Keratinocyte (primary cell): ENCODE results near the gene GPRC5B. TPM values are rescaled to one million over a fixed set of nuclear protein-coding genes. Genes with fewer than 3 reads are reported as not detected.

Experiments used
- DNase-seq: peaks from one replicate; pipeline ENCODE4 v3.0.0-alpha.2; 2011; ENCODE audit warnings: low read depth, missing footprints, low spot score
- FAIRE-seq: peaks from 2 replicates; lab custom pipeline; 2011; peaks lifted over from hg19 to GRCh38; lab: Jason Lieb, UNC
- H2AFZ ChIP-seq: 2 replicates; pipeline ENCODE4 v1.6.0; 2012; ENCODE audit warnings: low read length, control low read depth, inconsistent platforms; ENCODE audit not compliant: control insufficient read depth
- H3K27ac ChIP-seq: 2 replicates; pipeline ENCODE4 v1.5.1; 2011; ENCODE audit warnings: low read length; ENCODE audit not compliant: control insufficient read depth, insufficient read depth
- H3K27me3 ChIP-seq: 3 replicates; pipeline ENCODE4 v1.6.0; 2011; ENCODE audit warnings: low read length; ENCODE audit not compliant: control insufficient read depth, insufficient read depth; ENCODE audit errors: extremely low read depth
- H3K36me3 ChIP-seq, 2 experiments: 2 replicates in 1 of 2; 3 replicates in 1 of 2; pipeline ENCODE4 v1.5.1; 2011; ENCODE audit warnings: low read length in 2 of 2, mild to moderate bottlenecking in 1 of 2; ENCODE audit not compliant: control insufficient read depth in 2 of 2, insufficient read depth in 2 of 2; ENCODE audit errors: extremely low read depth in 1 of 2
- H3K4me1 ChIP-seq: 3 replicates; pipeline ENCODE4 v1.5.1; 2011; ENCODE audit warnings: low read length; ENCODE audit not compliant: control insufficient read depth, insufficient read depth; ENCODE audit errors: extremely low read depth
- H3K4me2 ChIP-seq: 3 replicates; pipeline ENCODE4 v1.6.0; 2011; ENCODE audit warnings: low read depth, low read length; ENCODE audit not compliant: control insufficient read depth, insufficient read depth; ENCODE audit errors: extremely low read depth
- H3K4me3 ChIP-seq, 3 experiments: fragments of 200-600 bp in 1 of 3; sonication (generic) in 1 of 3; 2 replicates in 2 of 3; 3 replicates in 1 of 3; pipeline ENCODE4 v1.5.1; 2011 to 2016; ENCODE audit warnings: low read length in 3 of 3, mild to moderate bottlenecking in 3 of 3, control low read depth in 2 of 3, inconsistent platforms in 1 of 3, low read depth in 1 of 3, mixed read lengths in 1 of 3, mixed run types in 1 of 3, moderate library complexity in 1 of 3; ENCODE audit not compliant: control insufficient read depth in 2 of 3, insufficient read depth in 2 of 3; ENCODE audit errors: extremely low read depth in 1 of 3
- H3K79me2 ChIP-seq: 2 replicates; pipeline ENCODE4 v1.6.0; 2012; ENCODE audit warnings: low read length; ENCODE audit not compliant: control insufficient read depth, insufficient read depth
- H3K9ac ChIP-seq: 3 replicates; pipeline ENCODE4 v1.6.0; 2011; ENCODE audit warnings: low read length; ENCODE audit not compliant: control insufficient read depth, insufficient read depth; ENCODE audit errors: extremely low read depth
- H3K9me1 ChIP-seq: 3 replicates; pipeline ENCODE4 v1.6.0; 2011; ENCODE audit warnings: low read length; ENCODE audit not compliant: control insufficient read depth, insufficient read depth; ENCODE audit errors: extremely low read depth
- H3K9me3 ChIP-seq: 2 replicates; pipeline ENCODE4 v1.5.1; 2012; ENCODE audit warnings: low read depth, low read length; ENCODE audit not compliant: control insufficient read depth
- H4K20me1 ChIP-seq: 3 replicates; pipeline ENCODE4 v1.6.0; 2011; ENCODE audit warnings: low read length; ENCODE audit not compliant: control insufficient read depth, insufficient read depth; ENCODE audit errors: extremely low read depth
- CTCF ChIP-seq, 3 experiments: IDR thresholded peaks in 1 of 3; conservative IDR thresholded peaks in 1 of 3; optimal IDR thresholded peaks in 1 of 3; 2 replicates in 2 of 3; 3 replicates in 1 of 3; pipeline versions ENCODE3 to v1.5.1; 2011; ENCODE audit warnings: low read length in 3 of 3, mild to moderate bottlenecking in 3 of 3, moderate library complexity in 2 of 3, control low read depth in 1 of 3, inconsistent platforms in 1 of 3; ENCODE audit not compliant: insufficient read depth in 2 of 3; ENCODE audit errors: extremely low read depth in 1 of 3
- EZH2 ChIP-seq: IDR thresholded peaks from one replicate; pipeline ENCODE4 v1.6.1; 2012; ENCODE audit warnings: inconsistent platforms, mild to moderate bottlenecking, low read length, moderate library complexity
- dilution Hi-C: fragments of 300-500 bp; cut with MboI; formaldehyde crosslinking; loops from one replicate; pipeline ENCODE4 v1.7.0; 2020; ENCODE audit warnings: low sequenced_read_pairs; ENCODE audit not compliant: extremely low pct_ligation_motif_present
- polyA plus RNA-seq, 5 experiments: library from polyadenylated mRNA; depleted of rRNA in 3 of 5; stranded (reverse) in 3 of 5; stranded (forward) in 1 of 5; unstranded in 1 of 5; fragments of >200 nt; gene quantifications; 1 replicate in 1 of 5; 2 replicates in 3 of 5; 3 replicates in 1 of 5; pipeline versions ENCODE4 v1.2.1 to v1.2.3, GENCODE V29; 2011 to 2012; ENCODE audit warnings: missing spikeins in 2 of 5, low read depth in 1 of 5, low replicate concordance in 1 of 5

Gene GPRC5B
- polyA plus RNA-seq, 1 donor (not counting 4 experiments of a cell fraction or from before 2014, with no cell fraction given) = 0.03 TPM

- H3K9me3 ChIP-seq = no peaks in the 10 kb centered on the region
- DNase-seq (no peak), FAIRE-seq (no peak)
- no peaks in the 10 kb centered on the region for H3K4me1 ChIP-seq
- H3K36me3 ChIP-seq = no peaks in the 10 kb centered on the region
- H3K4me3 ChIP-seq = no peak overlapping the region
- H3K4me2 ChIP-seq = no peak overlapping the region
- no peaks in the 10 kb centered on the region for H3K79me2 ChIP-seq
- TF ChIP-seq EZH2 (no peak), CTCF (optimal IDR thresholded peaks at IDR 0.05 in 1 of 3, IDR thresholded peaks at IDR 0.05 in 1 of 3, conservative IDR thresholded peaks at IDR 0.05 in 1 of 3; ENCODE audit: extremely low read depth in 1 of 3, insufficient read depth in 2 of 3, low read length in 3 of 3) (no peak)
- H4K20me1 ChIP-seq = no peaks in the 10 kb centered on the region
- H3K9me1 ChIP-seq = no peaks in the 10 kb centered on the region
- no peak overlapping the region for H3K27ac ChIP-seq
- no peak overlapping the region for H3K9ac ChIP-seq
- H3K27me3 ChIP-seq = no peaks in the 10 kb centered on the region
- H2AFZ ChIP-seq = no peak overlapping the region
- dilution Hi-C loops = no loop called here
Measured at GRCh38 chr16:19831678-19832077, 53.0 kb downstream of the GPRC5B start.

- Histone ChIP-seq H3K79me2 (no peaks in the 10 kb centered on the region), H3K9me3 (no peaks in the 10 kb centered on the region), H3K9me1 (no peaks in the 10 kb centered on the region), H3K4me1 (no peaks in the 10 kb centered on the region), H4K20me1 (no peaks in the 10 kb centered on the region), H3K4me3 (no peak overlapping the region), H3K36me3 (no peaks in the 10 kb centered on the region), H3K27ac (no peak overlapping the region), H2AFZ (no peak overlapping the region), H3K9ac (no peak overlapping the region), H3K27me3 (no peaks in the 10 kb centered on the region), H3K4me2 (no peak overlapping the region)
- no peak for TF ChIP-seq CTCF (optimal IDR thresholded peaks at IDR 0.05 in 1 of 3, IDR thresholded peaks at IDR 0.05 in 1 of 3, conservative IDR thresholded peaks at IDR 0.05 in 1 of 3; ENCODE audit: extremely low read depth in 1 of 3, insufficient read depth in 2 of 3, low read length in 3 of 3)
- DNase-seq (no peak), FAIRE-seq (no peak)
- dilution Hi-C loops = no loop called here
Measured at GRCh38 chr16:19830902-19831560, 53.6 kb downstream of the GPRC5B start.
